Left renal cortex interstitium (tissue), 4 donors: Measurements from ENCODE around the gene NIN. TPM values are rescaled to one million over a fixed set of nuclear protein-coding genes. Genes with fewer than 3 reads are reported as not detected.
"Not testable (repeated sequence)": the region's sequence is repeated elsewhere in the genome, so short reads cannot be mapped to it uniquely, and the experiment has no call there.

Experiments used
- DNase-seq, 4 donors: peaks; one replicate each; pipeline ENCODE4 v3.0.0-alpha.2; 2013; ENCODE audit warnings: low read depth in 4 of 4, low spot score in 2 of 4, missing footprints in 1 of 4
- polyA plus RNA-seq, 4 donors: library from polyadenylated mRNA; unstranded; fragments of 120-200 nt; gene quantifications; one replicate each; pipeline ENCODE4 v1.2.1, GENCODE V29; 2013; ENCODE audit not compliant: insufficient read length in 4 of 4

NIN gene
- polyA plus RNA-seq, 4 donors = 27.3 to 39.7 (median 33.6) TPM

DNA sequence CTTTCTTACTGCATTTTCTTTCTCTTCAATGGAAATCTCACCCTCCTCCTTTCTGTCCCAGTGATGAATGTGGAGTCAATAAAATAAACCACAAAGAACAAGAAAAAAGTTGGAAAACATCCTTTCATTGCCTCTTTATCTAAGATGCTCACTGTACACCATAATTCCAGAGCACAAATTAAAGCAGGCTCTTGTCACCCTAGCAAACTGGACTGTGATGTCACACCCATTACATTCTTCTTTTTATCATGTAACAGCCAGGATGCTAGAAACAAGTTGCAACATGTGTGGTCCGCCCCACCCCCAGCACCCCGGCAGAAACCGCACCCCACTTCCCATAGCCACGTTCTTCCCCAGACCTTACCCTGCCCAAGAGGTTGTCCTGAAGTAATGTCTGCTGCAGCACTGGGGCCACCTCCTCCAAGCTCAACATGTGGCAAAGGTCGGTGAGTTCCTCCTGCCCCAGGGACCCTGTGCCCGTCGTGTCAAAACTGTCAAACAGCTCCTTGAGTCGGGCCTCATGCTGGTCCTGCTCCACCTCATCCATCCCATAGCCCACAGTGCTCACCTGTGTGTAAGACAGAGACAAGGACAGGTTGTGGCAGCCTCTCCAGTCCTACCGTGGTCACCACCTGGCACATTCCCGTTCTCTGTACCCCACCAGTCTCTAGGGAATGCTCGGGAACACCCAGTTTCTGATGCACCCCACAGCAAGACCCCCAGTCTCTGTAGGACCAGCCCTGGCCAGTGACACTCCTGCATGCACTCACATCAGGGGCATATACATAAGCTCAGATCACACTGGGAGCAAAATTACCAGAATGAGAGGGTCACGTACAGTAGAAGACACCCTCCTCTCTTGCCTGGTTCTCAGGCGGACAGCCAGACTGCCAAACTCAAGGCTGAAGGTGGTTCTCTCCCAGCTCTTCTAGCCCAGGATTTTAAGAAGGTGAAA lies 9.2 kb downstream of the NIN start:
- DNase-seq = no peak

DNA sequence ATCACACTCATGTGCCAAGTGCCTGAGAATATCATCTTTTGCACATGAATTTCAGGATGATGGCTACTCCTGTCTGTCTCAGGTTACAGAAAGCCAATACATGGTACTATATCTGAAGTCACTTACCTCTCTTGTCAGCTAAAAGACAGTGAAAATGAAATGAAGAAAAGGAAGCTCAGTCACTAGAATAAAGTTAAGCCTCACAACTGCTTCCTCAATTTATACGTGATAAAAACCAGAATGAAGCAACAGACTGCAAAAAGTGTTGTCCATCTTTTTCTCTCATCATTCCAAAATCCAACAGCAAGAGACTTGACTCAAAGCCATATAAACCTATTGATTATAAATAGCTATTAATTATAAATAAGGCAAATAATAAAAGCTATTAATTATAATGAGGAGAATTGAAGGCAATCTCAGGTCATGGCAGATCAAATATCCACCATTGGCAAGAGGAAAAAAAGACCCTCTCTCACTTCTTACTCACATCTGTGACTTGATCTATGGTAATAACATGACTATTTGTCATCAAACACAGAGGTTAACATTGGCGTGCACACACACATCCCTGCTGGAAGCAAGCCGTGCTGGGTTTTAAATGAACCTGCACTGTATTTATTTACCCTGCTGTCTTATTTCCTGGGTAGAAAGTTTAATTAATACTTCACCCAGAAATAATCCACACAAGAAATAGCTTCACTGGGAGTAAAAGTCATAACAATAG lies 10.0 kb downstream of the NIN start:
- DNase-seq = no peak

DNA sequence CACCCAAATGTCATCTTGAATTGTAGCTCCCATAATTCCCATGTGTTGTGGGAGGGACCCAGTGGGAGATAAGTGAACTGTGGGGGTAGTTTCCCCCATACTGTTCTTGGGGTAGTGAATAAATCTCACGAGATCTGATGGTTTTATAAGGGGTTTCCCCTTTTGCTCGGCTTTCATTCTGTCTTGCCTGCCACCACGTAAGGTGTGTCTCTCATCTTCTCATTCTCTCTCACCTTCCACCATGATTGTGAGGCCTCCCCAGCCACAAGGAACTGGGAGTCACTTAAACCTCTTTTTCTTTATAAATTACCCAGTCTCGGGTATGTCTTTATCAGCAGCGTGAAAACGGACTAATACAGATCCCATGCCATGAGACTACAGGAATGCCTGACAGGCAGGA lies 11.7 kb downstream of the NIN start:
- not testable (repeated sequence) for DNase-seq

DNA sequence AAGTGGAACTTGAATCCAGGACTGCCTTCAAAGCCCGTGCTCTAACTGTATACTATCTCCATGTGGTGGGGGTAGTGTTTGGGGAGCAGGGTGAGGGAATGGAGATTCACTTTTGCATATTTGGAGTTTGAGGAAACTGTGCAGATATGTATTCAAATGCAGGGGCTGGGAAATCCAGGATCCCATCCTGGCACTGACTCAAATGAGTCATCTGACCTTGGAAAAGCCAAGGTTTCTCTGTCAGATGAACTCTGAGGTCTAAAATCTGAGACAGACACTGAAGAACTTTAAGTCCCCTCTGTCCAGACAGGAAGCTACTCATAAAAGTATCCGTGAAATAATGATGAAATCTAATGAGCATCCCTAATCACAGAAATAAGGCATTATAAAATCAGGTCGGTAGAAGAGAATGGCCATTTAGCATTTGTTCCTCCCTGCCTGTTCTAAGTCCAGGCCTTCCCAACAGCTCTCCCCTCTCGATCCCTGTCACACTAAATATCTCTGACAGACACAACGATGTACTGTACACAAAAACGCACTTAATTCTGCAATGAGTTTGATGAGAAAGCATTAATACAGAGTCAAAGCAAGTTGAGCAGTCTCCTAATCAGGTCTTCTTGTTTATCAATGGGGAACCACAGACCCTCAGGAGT lies 14.4 kb downstream of the NIN start:
- no peak for DNase-seq

DNA sequence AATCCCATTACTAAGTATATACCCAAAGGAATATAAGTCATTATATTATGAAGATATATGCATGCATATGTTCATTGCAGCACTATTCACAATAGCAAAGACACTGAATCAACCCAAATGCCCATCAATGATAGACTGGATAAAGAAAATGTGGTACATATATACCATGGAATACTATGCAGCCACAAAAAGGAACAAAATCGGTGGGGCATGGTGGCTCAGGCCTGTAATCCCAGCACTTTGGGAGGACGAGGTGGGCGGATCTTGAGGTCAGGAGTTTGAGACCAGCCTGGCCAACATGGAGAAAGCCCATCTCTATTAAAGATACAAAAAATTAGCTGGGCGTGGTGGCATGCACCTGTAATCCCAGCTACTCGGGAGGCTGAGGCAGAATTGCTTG lies 15.4 kb downstream of the NIN start:
- DNase-seq = not testable (repeated sequence)

DNA sequence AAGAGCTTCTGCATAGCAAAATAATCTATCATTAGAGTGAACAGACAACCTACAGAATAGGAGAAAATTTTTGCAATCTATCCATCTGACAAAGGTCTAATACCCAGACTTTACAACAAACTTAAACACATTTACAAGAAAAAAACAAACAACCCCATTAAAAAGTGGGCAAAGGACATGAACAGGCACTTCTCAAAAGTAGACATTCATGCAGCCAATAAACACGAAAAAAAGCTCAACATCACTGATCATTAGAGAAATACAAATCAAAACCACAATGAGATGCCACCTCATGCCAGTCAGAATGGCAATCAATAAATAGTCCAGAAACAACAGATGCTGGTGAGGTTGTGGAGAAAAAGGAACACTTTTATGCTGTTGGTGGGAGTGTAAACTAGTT lies 15.9 kb downstream of the NIN start:
- not testable (repeated sequence) for DNase-seq

DNA sequence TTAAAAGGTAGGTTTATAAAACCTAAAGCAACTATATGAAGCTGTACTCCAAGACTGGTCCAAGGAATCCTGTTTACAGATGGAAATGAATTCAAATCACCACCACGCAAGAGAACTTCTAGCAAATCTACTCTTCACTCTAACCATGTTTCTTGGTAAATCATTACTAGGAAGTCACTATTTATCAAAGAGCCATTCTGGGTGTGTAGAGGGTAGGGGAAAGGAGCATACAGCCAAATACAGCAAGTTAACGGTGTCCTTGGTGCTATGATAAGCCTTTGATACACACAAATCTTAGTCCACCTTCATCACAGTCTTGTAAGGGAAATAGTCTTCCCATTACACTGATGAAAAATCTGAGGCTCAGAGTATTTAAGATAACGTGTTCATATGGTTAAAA lies 16.8 kb downstream of the NIN start:
- DNase-seq = no peak

DNA sequence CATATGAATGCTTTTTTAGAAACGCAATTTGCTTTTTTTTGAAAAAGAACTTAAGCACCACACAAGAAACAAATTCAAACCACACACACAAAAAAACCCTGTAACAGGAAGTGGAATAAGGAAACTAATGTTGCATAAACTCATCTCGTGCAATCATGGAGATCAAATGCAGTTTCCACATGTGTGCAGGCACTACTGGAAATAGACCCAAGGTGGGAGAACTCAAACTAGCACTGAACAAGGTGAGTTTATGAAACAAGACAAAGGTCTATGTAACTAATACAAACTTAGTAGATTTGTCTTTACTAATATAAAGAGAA lies 17.5 kb downstream of the NIN start:
- no peak for DNase-seq

- no peak for DNase-seq
These were observed 18.0 kb downstream of the NIN start for GRCh38 chr14:50812856-50813543.

- DNase-seq = no peak
These were observed 18.8 kb downstream of the NIN start for GRCh38 chr14:50812180-50812579.

DNA sequence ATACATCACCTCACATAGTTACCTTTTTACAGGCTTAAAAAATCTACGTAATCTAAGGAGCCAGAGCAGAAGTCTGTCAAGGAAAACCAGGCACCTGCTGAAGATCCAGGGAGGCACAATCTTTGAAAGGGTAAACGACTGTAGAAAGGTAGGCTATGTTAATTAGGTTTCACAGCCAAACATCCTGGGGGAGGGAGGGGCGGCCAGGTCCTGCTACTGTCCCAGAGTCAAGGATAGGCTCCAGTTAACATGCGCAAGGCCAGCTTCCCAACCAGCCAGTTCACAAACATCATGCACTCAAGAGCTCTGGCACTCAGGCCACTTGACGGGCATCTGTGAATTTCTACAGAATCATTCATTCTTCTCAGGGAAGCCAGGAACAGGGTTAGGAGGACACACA lies 22.9 kb downstream of the NIN start:
- DNase-seq = no peak

- no peak for DNase-seq
These were observed 24.6 kb downstream of the NIN start for GRCh38 chr14:50806241-50806933.

- DNase-seq = no peak
These were observed 25.6 kb downstream of the NIN start for GRCh38 chr14:50805396-50805795.

DNA sequence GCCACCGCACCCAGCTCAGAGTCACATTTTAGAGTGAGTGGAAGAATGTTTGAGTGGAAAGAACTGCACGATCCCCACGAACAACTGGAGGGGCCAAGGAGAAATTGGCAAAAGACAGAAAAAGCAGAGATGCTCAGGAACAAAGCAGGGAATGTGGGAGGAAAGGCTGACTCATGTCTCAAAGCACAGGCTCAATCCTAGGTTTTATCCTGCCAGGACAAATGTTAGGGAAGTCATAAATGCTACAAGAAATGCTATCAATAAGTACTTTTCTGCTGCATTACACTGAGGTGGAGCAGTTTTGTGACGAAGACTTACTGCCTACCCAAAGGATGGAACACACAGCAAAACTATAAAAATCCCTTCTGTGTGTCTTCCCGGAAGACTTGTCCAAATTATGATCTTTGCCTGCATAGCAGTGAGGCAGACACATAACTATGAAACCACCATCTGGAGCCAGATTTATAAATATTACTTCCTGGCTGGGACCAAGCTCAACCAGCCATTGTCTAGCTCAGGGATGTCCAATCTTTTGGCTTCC lies 26.7 kb downstream of the NIN start:
- no peak for DNase-seq

DNA sequence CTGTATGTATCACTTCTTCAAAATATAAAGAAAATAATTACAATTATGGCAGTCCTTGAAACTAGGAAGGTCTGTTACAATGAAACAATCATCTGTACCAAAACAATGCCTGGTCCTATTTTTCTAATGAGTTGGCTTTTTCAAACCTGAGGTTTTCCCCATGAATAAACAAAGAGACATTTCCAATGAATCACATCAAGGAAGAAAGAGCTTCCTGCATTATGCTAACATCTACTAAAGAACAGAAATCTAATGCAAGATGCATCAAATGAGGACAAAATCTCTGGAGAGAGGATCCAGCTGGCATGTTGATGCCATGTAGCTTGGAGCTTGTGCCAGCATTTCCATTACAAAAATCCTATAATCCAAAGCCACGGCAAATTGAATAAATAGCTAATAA lies 29.3 kb downstream of the NIN start:
- DNase-seq = no peak

GRCh38 chr14:50800032-50800431 lies 30.9 kb downstream of the NIN start:
- no peak for DNase-seq

DNA sequence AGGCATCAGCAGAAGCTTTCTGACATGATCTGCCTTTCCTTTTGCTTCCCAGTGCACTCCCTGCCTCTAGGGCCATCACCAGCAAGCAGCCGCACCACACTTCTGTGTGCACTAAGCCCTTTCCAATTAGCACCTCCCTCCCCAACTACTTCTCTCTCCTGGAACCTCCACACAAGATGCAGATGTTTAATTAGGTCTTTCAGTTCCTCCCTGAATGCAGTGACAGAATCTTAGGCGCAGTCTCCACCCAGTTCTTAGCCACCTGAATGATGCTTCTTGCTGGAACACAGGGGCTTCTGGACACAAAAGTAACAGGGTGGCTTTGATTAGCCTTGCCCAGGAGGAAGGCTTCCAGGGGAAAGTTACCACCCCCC lies 32.9 kb downstream of the NIN start:
- no peak for DNase-seq

- no peak for DNase-seq
These were observed 33.5 kb downstream of the NIN start for GRCh38 chr14:50797250-50798047.

DNA sequence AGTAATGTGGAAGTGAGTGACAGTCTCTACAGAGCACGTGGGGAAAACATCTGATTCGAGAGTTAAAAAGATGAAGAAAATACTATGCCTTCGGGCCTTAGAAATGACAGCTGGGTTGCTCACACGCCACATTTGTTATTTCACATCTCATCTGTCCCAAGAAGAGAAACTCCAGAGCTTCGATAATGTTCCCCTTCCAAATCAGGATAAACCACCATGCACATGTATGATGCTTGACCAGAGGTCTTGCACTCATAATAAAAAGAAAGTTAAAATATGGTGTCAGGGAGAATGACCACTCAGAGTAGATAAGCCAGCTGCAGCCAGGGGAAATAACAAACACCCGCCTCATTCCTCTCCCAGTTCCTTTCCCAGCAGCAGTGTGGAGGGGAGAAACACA lies 34.6 kb downstream of the NIN start:
- DNase-seq = no peak
